GM19397 (cell line): ENCODE data around the gene KPNA6.
"Not testable (repeated sequence)": the region's sequence is repeated elsewhere in the genome, so short reads cannot be mapped to it uniquely, and the experiment has no call there.

Experiments used
- ATAC-seq: cut with Tn5 transposase; IDR thresholded peaks from one replicate; pipeline ENCODE4 v1.9.1; 2021; ENCODE audit warnings: mild to moderate bottlenecking, moderate library complexity; ENCODE audit not compliant: unreplicated experiment

The KPNA6 gene

DNA sequence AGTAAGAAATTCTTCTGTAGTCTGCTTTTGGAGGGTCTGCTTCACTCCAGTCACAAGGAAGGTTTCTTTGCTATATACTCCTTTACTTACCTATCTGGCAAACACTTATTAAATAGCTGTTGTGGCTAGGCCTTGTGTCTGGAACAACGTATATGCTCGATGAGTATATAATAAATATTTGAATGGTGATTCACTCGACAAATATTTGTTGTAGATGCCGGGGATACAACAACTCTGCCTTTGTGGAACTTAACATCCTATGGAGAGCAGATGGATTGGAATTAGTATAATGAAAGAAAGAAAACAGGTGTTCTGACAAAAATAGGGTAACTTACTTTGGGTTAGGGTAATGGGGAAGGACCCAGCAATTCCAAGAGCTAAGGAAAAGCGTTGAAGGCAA is 31.1 kb downstream of the KPNA6 start:
- no peak for ATAC-seq

DNA sequence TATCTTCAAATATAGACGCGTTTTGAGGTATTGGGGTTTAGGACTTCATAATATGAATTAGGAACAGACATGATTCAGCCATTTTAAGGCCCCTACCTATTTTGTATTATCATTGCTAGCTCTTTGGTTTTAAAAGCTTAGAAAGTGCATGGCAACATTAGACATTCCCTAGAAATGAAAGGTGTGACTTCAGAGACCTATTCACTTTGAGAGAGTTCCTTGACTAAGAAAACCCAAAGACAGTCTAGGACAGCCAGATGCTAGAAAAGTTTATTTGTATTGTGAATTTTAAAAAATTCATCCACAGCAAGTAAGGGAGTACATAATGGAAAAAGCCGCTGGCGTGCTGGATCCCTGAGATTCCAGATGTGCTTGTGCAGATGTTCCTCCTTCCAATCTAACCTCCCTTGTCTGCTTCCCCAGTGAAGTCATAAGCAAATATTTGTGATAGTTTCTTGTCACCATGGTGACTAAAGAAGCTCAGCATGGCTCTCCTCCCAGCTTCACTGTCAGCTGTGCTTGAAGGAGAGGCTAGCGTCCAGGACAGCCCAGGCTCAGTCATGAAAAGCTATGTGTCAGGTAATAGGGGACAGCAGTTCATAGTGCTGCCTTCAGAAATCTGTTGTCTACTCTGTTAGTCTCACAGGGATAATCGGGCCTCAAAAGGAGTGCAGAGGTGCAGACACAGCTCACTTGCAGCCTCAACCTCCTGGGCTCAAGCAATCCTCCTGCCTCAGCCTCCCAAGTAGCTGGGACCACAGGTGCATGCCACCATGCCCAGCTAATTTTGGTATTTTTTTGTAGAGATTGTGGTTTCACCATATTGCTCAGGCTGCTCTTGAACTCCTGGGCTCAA is 34.8 kb downstream of the KPNA6 start:
- no peak for ATAC-seq

DNA sequence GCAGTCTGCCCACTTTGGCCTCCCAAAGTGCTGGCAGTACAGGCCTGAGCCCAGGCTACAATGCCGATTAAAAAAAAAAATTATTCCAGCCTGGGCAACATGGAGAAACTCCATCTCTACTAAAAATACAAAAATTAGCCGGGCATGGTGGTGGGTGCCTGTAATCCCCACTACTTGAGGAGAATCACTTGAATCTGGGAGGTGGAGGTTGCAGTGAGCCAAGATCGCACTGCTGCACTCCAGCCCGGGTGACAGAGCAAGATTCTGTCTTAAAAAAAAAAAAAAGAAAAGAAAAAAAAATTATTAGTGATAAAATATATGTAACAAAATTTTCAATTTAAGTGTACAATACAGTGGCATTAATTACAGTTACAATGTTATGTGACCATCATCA is 35.4 kb downstream of the KPNA6 start:
- not testable (repeated sequence) for ATAC-seq

DNA sequence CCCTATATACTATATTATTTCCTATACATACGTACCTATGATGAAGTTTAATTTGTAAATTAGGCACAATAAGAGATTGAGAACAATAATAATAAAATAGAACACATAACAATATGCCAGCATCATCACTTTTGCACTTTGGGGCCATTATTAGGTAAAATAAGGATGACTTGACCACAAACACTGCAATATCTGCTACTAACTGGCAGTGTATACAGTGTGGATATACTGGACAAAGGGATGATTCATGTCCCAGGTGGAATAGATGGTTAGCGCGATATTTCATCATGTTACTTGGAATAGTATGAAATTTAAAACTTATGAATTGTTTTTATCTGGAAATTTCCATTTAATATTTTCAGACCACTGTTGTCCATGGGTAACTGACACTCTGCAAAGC is 36.2 kb downstream of the KPNA6 start:
- no peak for ATAC-seq

DNA sequence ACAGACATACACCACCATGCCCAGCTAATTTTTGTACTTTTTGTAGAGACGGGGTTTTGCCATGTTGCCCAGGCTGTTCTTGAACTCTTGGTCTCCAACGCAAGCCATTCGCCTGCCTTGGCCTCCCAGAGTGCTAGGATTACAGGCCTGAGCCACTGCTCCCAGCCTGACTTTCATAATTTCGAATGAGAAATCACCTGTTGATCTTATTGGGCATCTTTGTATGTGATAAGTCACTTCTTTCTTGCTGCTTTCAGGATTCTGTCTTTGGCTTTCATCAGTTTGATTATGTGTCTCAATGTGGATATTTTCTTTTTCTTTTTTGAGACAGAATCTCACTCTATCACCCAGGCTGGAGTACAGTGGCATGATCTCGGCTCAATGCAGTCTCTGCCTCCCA is 39.9 kb downstream of the KPNA6 start:
- ATAC-seq = not testable (repeated sequence)

DNA sequence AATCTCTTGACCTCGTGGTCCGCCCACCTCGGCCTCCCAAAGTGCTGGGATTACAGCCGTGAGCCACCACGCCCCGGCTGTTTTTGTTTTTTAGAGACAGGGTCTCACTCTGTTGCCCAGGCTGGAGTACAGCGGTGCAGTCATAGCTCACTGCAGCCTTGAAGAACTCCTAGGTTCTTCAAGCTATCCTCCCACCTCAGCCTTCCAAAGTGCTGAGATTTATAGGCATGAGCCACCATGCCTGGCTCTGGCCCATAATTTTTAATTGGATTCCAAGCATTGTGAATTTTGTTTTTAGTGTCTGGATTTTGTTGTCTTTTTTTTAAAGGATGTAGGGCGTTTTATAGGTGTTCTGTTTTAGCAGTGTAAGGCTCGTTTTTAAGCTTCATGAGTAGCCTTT is 43.0 kb downstream of the KPNA6 start:
- no peak for ATAC-seq

DNA sequence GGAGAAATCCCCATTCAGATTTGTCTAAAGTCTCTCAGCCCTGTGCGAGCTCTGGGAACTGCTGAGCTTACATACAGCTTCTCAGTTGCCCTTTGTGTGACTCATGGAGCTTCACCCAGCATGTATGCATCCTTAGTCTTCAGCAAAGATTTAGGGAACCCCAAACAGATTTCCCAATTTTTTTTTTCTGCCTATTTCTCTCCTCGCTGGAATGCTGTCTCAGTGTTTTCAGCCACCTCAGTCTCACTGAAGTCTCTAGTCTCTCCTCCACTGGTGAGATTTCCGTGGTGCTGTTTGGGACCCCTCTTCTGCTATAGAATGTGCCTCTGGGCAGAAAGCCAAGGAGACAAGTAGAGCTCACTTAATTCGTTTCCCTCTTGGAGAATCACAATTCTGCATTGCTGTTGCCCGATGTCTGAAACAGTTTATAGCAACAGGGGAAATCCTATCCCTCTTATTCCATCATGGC is 43.5 kb downstream of the KPNA6 start:
- ATAC-seq = no peak

DNA sequence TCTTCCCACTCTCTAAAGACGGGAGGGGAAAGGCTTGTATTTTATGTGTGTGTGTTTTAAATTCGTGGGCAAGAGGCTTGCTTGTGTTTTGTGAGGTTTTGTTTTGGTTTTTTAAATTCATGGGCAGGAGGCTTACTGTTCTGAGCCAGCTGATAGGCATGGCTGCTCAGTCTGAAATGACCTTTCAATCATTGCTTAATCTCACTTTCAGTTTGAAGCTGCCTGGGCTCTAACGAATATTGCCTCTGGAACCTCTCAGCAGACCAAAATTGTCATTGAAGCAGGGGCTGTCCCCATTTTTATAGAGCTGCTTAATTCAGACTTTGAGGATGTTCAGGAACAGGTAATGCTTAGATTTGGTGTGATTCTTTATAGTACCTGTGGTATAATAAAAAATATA is 51.3 kb downstream of the KPNA6 start:
- no peak for ATAC-seq

DNA sequence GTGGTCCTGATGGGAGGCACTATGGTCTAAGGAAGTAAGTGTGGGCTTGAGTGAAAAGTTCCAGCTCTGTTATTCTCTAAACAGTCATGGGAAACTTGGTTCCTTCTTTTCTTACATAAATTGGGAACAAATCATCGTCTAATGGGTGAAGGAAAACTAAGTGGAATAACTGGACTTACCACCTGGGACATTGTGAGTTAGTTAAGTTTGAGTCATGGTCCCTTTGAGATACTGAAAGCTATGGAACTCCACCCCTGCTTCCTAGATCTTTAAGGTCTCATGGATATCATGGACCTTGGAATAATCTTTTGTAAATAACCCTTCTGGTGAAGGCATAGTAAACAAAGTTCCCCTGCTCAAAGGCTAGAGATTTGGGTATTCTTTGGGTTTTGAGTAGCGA is 55.5 kb downstream of the KPNA6 start:
- no peak for ATAC-seq

DNA sequence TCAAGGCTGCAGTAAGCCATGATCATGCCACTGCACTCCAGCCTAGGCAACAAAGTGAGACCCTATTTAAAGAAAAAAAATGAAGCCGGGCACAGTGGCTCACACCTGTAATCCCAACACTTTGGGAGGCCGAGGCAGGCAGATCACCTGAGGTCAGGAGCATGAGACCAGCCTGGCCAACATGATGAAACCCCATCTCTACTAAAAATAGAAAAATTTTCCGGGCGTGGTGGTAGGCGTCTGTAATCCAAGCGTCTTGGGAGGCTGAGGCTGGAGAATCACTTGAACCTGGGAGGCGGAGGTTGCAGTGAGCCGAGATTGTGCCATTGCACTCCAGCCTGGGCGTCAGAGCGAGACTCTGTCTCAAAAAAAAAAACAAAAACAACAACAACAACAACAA is 57.8 kb downstream of the KPNA6 start:
- not testable (repeated sequence) for ATAC-seq

DNA sequence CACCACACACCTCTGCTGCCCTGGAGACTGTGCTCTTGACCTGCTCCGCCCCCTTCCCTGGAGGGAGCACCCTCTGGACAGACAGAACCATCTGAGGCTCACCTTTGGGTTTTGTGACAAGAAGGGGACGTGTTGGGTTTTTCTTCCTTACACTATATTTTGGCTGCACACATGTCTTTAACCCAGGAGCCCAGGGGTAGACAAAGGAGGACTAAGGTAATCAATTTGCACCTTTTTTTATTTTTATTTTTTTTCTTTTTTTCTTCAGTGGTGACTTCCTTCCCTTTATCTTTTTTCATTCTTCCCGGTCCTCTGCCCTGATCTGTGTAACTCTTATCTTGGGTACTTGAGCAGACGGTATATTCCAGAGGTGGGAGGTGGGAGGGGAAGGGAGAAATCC is 63.1 kb downstream of the KPNA6 start:
- no peak for ATAC-seq

DNA sequence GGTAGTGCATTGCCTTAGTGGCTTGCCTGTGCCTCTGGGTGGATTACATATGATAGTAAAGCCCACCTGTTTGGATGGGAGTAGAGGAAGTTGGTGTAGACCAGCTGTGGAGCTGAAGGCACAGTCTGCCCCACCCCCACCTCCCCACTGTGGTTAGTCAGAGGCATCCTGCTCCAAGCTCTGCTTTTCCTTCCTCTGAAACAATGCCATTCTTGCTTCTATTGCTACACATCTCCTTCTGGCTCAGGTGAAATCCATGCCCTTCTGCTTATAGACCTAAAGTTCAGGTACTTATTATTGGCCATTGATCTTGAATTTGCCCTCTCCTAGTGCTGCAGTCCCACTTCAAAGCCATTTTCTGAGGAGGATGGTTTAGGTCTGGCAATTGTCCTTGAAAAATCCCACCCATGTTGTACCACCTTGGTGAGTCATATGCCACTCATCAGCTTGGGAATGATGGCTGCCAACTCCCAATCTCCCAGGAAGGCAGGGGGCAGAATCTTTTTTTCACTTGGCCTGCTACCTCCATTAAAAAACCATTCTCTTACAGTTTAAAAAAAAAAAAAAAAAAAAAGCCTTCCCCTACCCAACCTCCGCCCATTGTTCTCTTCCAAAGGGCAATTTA is 64.9 kb downstream of the KPNA6 start:
- ATAC-seq = no peak

DNA sequence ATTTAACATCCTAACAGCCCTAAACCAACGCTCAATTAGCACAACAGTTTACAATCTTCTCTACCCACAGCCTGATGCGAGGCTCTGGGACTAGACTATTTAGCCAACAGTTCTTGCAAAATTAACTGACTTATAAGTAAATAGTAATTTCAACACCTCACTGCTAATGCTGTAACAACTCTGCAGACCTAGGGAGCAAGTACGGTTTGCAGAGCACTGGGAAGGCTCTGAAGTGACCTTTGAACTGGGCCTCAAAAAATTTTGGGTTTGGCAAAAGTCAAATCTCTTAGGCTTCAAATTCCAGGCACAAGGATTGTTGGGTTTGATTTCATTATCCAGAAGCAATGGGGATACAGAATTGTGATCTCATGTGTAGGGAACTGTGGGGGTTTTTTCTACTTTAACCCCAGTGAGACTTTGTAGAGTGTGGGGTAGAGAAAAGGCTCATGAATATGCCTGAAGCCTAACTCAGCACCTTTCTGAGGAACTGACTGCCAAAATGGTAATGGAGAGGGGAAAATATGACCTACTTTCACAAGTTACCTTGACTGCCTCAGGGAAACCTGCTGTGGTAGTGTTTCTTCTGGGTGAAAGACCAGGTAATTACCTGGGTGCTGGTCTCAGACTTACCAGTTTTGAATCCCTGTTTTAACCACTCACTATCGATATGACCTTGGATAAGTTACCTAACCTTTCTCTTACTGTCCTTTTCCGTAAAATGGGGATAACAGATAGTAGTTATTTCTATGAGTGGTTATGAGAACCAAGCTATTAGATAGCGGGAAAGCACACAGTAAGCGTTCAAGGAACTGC is 70.7 kb downstream of the KPNA6 start:
- ATAC-seq = no peak

DNA sequence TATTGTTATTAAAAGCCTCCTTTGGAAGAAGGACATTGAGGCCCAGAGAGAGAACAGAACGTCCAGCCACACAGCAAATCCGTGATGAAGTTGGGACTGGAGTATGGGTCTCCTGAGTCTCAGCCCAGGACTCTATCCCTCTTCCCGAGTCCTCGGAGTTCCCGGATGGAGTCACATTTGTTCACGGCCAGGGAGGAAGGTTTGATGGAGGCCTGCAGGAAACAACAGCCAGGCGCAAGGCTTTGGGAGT is 71.3 kb downstream of the KPNA6 start:
- ATAC-seq = no peak

DNA sequence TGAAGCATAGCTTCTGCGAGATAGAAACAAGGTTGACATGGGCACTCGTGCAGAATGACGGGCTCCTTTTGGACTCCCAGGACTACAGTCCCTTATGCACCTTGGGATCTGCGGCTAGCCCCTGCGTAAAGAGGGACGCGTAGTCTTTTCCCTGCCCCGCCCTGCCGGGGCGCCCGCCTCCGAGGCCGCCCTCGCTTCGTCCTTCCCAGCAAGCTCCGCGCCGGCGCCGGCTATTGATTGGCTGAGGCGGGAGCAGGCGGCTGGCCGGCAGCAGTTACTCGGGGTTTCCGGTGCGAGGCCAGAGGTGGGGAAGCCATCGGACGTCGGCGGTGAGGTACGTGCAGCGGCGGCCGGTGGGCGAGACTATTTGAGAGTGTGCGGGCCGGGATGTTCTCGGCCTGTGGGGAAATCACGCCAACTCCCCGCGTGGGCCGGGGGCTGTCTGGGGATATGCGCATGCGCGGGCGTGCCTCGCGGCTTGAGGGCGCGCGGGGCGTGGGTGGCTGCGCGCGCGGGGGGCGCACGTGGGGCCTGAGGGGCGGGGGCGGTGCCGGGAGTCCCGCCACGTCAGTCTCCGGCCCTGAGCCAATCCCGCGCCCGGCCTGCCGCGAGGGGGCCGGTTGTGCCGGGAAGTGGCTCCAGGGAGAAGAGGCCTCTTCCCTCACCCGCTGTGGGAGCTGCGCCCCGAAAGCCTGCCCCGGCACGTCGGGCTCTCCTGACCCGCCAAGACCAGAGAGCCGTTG is 71.8 kb downstream of the KPNA6 start, which contains the start of gene TXLNA:
TSS of gene TXLNA (plus strand) at position 233 of the 743 bp plus-strand sequence. CDS start 671 bp downstream, outside the sequence.
- peak; percentile 88 for ATAC-seq

DNA sequence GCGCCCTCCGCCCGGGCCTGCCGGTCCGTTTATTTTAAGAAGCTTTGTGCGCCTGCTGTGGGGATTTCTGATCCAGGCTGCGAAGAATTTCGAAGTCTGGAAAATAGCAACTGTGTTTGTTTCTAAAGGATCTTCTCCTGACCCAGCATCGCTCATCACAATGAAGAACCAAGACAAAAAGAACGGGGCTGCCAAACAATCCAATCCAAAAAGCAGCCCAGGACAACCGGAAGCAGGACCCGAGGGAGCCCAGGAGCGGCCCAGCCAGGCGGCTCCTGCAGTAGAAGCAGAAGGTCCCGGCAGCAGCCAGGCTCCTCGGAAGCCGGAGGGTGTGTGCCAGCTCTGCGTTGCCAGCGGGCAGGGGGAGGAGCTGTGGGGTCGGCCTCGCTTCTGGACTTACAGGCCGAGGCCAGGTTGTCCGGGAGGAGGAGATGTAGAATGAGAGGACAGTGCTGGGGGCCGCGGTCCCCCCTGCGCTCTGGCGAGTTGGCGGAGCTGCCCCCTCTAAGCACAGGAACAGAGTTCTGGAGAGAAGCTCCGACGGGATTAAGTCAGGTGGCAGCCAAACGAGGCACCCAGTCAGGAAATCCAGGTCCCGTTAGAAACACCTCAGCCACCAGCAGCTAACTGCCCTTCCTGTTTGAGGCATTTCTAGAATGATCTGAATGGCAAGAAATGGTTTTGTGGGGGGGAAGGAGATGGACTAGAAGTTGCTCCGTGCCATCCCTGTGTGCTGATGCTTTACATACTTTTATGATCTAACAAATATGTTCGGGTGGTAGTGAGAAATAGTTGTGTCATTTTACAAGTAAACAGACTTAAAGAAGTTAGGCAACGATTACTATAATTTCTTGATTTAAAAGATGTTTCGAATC is 72.6 kb downstream of the KPNA6 start:
- ATAC-seq = no peak

DNA sequence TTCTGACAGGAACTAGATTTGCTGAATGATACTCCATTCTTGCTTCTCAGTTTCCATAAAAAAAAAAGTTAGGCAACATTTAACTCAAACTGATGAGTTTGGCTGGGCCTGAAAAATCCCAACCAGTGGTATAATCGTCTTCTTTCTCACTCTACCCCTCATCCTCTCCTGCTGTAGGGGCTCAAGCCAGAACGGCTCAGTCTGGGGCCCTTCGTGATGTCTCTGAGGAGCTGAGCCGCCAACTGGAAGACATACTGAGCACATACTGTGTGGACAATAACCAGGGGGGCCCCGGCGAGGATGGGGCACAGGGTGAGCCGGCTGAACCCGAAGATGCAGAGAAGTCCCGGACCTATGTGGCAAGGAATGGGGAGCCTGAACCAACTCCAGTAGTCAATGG is 73.2 kb downstream of the KPNA6 start:
- no peak for ATAC-seq

DNA sequence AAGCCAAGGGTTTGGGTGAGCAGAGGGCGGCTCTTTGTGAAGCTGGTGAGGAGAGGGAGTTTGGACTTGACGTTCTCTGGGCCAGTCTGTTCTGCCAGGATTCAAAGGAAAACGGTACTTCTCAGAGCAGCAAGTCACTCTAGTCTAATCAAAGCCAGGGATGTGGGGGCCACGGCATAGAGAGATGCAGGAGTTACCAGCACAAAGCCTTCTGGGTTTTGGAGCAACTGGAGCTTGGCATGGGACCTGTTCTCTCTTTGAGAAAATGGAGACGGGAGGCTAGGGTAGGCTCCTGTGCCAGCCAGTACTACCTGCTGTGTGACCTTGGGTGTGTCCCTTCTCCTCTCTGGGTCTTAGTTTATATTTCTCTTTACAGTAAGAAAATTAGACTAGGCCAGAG is 73.7 kb downstream of the KPNA6 start:
- no peak for ATAC-seq

DNA sequence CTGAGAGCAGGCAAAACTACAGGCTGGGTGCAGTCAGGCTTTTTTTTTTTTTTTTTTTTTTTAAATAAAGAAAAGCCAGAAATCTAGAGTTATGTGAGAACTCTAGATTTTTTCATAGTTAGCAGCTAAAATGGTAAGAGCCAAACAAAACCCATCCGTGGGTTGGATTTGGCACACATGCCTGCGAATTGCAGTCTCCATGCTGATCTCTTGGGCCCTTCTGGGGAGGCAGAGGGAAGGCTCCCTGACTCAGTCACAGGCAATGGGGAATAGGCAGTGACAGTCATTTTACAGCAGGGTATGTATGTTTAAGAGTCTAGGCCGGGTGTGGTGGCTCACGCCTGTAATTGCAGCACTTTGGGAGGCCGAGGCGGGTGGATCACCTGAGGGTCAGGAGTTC is 74.2 kb downstream of the KPNA6 start:
- no peak for ATAC-seq

DNA sequence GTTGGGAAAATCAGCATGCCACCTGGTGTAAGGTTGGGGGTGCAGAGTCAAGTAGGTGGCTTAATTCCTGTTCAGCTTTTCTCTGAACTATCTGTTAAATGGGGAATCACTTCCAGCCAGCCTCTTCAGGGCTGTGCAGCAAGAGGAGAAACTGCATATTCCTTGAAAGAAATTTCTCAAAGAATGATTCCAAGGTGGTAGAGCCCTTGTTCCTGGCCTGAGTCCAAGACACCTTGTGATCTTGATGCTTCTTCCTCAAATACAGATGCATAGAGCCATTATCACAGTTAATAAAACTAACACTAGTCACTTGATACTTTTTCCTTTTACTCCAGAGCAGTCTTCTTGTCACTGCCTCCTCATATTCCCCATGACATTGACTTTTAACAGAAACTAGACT is 76.8 kb downstream of the KPNA6 start:
- ATAC-seq = no peak
